Anterior cingulate cortex (tissue), 58 donors: Measurements from ENCODE around the gene LRRC4C.
"Not testable (repeated sequence)": the region's sequence is repeated elsewhere in the genome, so short reads cannot be mapped to it uniquely, and the experiment has no call there.

Experiments
- DNase-seq, 58 donors: peaks; one replicate each; lab custom pipeline; 2025; lab: John Stamatoyannopoulos, UW

Gene LRRC4C

DNA sequence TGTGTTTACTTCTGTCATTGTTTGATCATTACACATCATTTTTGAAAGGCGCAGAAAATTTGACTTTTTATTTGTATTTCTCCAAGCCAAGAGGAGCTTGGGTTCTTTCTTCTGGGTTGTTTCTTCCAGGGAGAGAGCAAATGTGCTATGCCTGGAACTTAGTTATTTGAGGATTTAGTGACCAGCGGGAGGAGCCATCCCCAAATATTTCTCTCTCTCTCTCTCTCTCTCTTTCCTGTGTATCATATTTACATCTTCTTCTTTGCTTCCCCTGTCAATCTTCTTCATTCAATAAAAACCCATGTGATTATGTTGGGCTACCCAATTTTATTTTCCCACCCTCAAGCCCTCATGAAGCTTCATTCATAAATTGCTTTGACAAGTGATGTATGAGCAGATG, 534.5 kb downstream of the LRRC4C start:
- no peak for DNase-seq

GRCh38 chr11:40921246-40921645, 538.2 kb downstream of the LRRC4C start:
- DNase-seq, result no peak

DNA sequence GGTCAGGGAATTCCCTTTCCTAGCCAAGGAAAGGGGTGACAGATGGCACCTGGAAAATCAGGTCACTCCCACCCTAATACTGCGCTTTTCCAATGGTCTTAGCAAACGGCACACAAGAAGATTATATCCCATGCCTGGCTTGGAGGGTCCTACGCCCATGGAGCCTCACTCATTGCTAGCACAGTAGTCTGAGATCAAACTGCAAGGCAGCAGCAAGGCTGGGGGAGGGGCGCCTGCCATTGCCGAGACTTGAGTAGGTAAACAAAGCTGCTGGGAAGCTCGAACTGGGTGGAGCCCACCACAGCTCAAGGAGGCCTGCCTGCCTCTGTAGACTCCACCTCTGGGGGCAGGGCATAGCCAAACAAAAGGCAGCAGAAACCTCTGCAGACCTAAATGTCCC, 548.7 kb downstream of the LRRC4C start:
- not testable (repeated sequence) for DNase-seq

DNA sequence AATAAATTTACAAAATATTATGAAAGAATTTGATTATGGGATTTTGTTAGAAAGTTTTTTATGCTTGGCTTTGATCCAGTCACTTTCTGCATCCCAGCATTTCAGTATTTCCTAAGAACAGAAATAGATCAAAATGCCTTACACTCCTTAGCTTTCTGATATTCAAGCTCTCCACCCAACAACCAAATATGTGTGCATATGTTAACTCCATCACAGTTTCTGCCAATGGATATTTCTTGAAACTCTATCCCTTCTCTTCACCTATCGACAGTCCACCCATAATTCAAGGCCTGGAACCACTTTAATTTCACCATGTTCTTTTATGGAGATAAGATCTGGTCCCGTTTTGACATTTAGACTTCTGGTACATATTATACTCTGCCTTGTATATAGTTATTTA, 565.0 kb downstream of the LRRC4C start:
- DNase-seq, result no peak

DNA sequence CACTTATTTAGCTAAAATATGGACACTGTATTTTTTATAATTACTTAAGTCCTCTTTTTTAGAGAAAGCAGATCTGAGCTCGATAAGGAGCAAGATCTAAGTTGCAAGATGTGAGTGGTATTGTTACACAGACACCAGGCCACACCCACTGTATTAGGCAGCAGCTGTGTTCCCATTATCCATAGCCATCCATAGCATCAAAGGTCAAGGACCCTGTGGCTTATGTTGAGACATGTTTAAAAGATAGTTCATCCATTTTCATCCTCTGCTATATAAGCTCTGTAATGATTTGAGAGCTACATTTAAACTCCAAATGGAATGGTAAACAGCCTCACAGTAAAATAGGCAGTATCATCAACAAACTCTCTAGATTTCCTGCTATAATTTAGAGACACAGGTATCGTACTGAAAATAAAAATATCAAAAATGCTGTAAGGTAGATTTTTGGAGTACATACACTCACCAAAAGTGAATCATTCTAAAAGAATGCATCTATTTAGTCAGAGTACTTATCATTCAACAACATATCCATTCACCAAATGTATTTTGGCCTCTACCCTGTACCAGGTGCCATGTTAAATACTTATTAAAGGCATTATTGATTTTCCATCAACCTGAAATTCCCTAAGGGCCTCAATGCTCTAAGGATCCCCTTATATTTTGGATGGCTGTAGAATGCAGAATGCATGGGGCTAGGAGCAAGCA, 574.0 kb downstream of the LRRC4C start:
- DNase-seq, result no peak

DNA sequence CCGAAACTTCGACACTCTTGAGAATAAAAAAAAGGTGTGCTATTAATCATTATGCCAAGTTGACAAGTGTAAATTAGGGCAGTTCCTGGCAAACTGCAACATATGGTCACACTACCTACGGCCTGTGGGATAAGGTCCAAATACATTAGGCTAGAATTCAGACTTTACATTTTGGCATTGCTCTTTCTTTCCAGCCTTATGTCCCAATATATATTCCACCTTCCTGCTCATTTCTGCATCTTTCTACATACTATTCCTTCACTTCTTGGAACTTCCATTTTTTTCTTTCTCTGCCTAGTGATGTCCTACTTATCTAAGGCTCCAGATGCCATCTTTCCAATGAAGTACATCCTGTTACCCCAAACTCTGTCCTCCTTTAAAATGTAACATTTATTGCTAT, 577.2 kb downstream of the LRRC4C start:
- DNase-seq, result no peak

DNA sequence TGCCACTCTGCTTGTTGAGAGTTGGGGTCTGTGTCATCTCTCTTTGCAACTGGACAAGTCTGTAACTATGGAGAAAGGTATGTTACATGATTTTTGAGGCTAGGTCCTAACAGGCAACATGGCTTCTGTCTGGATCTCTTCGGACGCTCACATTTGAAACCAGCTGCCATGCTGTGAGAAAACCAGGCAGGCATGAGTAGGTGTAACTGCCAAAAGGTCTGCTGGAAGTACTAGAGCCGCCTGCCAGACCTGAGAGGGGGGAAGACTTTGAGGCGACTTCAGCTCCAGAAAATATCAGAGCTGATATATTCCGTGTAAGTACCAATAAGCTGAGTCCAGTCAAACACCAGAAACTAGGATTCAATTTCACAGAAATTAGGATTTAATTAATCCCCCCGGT, 579.5 kb downstream of the LRRC4C start:
- DNase-seq, result no peak

- no peak for DNase-seq
Observed at GRCh38 chr11:40877981-40878380, 581.5 kb downstream of the LRRC4C start.

DNA sequence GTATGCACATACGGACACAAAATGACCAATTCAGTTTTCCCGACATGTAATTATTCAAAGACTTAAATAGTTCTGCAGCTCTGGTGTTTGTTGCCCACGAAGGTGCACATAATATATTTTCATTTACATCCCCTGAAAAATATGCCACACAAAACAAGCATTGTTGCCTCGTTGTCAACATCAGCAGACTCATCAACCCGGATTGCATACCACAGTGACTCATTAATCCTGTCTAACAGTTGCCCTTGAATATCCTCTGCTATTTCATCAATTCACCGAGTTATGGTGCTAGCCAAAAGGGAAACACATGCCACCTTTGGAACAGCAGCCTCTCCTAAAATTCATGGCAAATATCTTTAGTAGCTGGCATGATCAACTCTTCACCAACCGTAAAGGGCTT, 582.2 kb downstream of the LRRC4C start:
- DNase-seq, result no peak

DNA sequence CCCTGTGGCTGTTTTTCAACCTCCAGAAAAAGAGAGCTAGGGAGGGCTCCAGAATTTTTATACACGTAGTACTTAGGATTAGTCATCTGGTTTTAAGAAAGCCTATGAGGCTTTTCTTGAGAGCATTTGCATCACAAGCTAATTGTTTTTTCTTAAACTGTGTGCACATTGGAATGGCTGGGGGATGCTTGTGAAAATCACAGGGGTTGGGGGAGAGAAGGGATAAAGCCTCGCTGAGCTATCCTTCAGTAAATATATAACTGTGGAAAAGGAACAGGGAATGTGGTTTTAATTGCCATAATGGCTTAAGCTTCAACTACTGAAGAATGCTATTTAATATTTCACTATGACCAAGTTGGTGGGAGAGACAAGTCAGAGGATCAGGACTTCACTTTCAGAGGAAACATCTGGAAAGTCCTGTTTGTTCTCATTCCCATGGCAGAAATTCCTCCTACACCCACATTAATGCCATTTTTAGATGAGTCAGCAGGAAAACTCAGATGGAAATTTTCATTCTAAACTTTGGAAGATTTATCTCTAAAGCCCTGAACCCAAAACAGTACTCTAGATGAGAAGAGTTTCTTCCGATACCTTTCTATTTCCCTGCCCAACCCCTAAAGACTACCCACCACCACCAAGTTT, 591.3 kb downstream of the LRRC4C start:
- DNase-seq, result no peak

DNA sequence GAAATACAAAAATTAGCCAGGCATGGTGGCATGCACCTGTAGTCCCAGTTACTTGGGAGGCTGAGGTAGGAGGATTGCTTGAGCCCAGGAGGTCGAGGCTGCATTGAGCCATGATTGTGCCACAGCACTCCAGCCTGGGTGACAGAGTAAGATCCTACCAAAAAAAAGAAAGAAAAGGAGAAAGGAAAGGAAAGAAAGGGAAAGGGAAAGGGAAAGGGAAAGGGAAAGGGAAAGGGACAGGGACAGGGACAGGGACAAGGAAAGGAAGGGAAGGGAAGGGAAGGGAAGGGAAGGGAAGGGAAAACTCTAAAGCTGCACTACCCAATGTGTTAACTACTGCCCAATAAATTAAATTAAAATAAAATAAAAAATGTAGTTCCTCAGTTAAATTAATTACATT, 601.7 kb downstream of the LRRC4C start:
- not testable (repeated sequence) for DNase-seq

GRCh38 chr11:40842750-40843339, 616.6 kb downstream of the LRRC4C start:
- DNase-seq, result no peak

DNA sequence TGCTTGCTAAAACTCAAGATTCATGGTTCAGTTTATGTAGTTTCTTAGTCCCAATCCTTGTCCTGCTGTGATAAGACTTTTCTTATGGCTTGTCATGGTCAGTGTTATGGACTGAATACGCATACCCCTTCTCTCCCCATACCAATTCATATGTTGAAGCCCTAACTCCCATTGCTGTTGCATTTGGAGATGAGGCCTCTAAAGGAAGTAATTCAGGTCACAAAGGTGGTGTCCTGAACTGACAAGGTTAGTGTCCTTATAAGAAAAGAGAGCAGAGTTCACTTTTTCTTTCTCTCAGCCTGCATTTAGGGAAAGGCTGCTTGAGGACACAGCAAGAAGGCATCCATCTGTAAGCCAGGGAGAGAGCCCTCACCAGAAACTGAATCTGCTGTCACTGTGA, 618.2 kb downstream of the LRRC4C start:
- DNase-seq, result no peak

DNA sequence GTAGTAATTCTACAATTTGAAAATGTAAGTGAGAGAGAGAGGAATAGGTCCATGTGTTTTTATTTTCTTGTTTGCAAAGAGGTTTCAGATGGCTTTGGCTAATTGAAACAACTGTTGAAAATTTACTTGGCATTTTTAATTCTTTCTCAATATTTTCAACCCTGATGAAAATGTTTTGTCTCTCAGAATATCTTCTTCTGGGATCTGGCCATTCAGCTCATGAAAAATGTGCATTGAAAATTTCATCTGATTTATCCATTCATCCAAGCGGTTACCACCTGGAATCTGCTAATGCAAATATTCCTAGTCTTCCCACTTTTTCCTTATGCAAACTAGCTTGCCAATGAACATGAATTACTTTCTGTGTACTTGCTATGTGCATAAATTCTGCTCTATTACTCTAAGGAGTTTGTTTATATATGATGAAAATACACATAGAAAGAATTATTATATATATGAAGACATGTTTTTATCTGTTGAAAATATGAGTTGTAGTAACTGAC, 621.2 kb downstream of the LRRC4C start:
- no peak for DNase-seq

DNA sequence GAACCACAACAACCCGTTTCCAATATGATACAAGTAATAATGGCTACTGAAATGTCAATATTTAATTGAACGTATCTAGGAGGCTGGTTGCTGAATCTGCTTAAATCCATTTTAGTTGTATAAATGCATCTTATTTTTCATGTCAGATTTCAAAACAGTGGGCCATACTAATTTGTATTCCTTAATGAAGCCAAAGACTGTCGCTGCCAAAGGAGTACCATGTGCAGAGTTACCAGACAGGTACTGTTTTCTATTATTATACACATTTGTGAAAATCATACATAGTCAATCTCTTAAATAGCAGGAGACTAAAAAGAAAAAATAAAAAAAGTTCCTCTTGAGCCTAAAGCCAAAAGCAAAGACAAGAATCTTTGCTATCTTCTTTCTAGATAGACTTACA, 632.3 kb downstream of the LRRC4C start:
- DNase-seq, result no peak

DNA sequence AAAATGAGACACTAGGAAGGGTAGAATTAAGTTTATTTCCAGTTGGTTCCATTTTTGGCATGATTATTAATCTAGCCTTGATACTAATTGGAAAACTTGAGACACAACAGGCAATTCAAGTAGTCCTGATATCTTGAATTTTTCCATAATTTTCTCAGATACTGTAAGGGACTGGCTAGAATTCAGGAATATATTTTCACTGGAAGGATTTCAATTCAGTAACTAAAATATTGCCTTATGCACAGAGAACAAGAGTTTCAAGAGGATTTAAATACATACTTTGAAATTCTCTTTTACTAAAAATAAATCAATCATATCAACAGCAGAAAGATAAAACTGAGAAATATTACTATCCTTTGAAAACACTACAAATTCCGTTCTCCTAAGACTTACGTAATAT, 632.9 kb downstream of the LRRC4C start:
- no peak for DNase-seq

GRCh38 chr11:40825201-40825834, 634.1 kb downstream of the LRRC4C start:
- DNase-seq, result no peak

GRCh38 chr11:40819230-40819629, 640.2 kb downstream of the LRRC4C start:
- no peak for DNase-seq

GRCh38 chr11:40816976-40817375, 642.5 kb downstream of the LRRC4C start:
- DNase-seq, result no peak

- DNase-seq, result no peak
Observed at GRCh38 chr11:40797981-40798380, 661.5 kb downstream of the LRRC4C start.

- DNase-seq, result peak in 1 of 58 donors; percentile 11
Observed at GRCh38 chr11:40787224-40787623, 672.2 kb downstream of the LRRC4C start.
